Upper lobe of left lung (tissue), 4 donors: Measurements from ENCODE around the gene CRTAC1.

ENCODE experiments used
- EP300 ChIP-seq, 4 donors: sonication (generic); formaldehyde crosslinking; IDR thresholded peaks; one replicate each; pipeline ENCODE4 v1.5.1; 2017; ENCODE audit warnings: antibody characterized with exemption in 4 of 4, control low read depth in 2 of 4
- POLR2A ChIP-seq, 4 donors: fragments of 450-650 bp; IDR thresholded peaks; one replicate each; pipeline ENCODE4 v1.5.1; 2016 to 2017; ENCODE audit warnings: antibody characterized with exemption in 4 of 4, mild to moderate bottlenecking in 2 of 4
- POLR2AphosphoS5 ChIP-seq, 2 donors: sonication (generic); formaldehyde crosslinking; IDR thresholded peaks; one replicate each; pipeline ENCODE4 v1.5.1; 2017; ENCODE audit warnings: antibody characterized with exemption in 2 of 2
- TF ChIP-seq, protein P1 (sequence below), 6 experiments: fragments of 450-650 bp in 4 of 6; fragments of 200-600 bp in 2 of 6; sonication (generic) in 2 of 6; IDR thresholded peaks; one replicate each; pipeline ENCODE4 v1.5.1; 2016 to 2019; ENCODE audit warnings: antibody characterized with exemption in 6 of 6

DNA sequence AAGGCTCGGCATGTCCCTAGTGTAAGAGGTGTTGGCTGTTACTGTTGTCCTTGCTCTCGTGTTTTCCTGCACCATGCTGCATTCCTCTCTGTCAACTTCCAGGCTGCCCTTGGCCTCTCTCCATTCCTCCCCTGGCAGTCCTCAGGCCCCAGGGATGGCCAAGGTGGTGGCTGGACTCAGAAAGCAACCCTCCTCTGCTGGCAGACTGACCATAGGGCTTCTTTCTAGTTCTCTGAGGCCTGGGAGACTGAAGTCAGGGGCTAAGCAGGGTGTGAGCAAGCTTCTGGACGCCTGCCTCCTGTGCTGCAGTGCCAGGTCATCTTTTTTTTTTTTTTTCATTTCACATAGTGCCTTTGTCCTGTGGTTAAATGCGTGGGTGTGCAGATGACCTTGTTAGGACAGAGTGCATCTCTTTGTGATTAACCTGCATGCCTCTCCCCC, 108.8 kb downstream of the CRTAC1 start:
- TF ChIP-seq, protein P1, sequence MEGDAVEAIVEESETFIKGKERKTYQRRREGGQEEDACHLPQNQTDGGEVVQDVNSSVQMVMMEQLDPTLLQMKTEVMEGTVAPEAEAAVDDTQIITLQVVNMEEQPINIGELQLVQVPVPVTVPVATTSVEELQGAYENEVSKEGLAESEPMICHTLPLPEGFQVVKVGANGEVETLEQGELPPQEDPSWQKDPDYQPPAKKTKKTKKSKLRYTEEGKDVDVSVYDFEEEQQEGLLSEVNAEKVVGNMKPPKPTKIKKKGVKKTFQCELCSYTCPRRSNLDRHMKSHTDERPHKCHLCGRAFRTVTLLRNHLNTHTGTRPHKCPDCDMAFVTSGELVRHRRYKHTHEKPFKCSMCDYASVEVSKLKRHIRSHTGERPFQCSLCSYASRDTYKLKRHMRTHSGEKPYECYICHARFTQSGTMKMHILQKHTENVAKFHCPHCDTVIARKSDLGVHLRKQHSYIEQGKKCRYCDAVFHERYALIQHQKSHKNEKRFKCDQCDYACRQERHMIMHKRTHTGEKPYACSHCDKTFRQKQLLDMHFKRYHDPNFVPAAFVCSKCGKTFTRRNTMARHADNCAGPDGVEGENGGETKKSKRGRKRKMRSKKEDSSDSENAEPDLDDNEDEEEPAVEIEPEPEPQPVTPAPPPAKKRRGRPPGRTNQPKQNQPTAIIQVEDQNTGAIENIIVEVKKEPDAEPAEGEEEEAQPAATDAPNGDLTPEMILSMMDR (IDR thresholded peaks at IDR 0.05) = no peak
- TF ChIP-seq POLR2AphosphoS5 (IDR thresholded peaks at IDR 0.05) = no peak
- TF ChIP-seq EP300 (IDR thresholded peaks at IDR 0.05) = no peak
- no peak for TF ChIP-seq POLR2A (IDR thresholded peaks at IDR 0.05)
